Measurements from ENCODE around the gene GCK. TPM values are rescaled to one million over a fixed set of nuclear protein-coding genes. Genes with fewer than 3 reads are reported as not detected.

The GCK gene
- total and polyA plus RNA-seq, 2 donors (not counting 1 experiment from before 2014, with no cell fraction given), result 0.22 to 0.24 TPM

GRCh38 chr7:44237696-44238095 lies 48.5 kb upstream of the GCK start:
- CTCF ChIA-PET, result no interaction called here
- 95% methylated on average over 10 of the region's 10 CpGs for WGBS (ENCODE audit: insufficient coverage)
- peaks cover 3% of the 10 kb centered on the region for H3K27me3 Mint-ChIP-seq
- no peaks in the 10 kb centered on the region for H3K79me2 ChIP-seq (ENCODE audit: control insufficient read depth, insufficient read depth, low read length)
- peaks cover 3% of the 10 kb centered on the region for H3K4me1 Mint-ChIP-seq
- no peaks in the 10 kb centered on the region for H3K9me3 Mint-ChIP-seq (ENCODE audit: insufficient read depth)
- H3K9ac ChIP-seq (ENCODE audit: low read length), result no peak overlapping the region
- POLR2A ChIA-PET, result no interaction called here
- DNase-seq (no peak), ATAC-seq (ENCODE audit: low read depth) (no peak)
- H3K27ac ChIP-seq (ENCODE audit: low read length in 2 of 2), result no peak overlapping the region
- no peaks in the 10 kb centered on the region for H3K27me3 ChIP-seq (replicated peaks in 1 of 4; ENCODE audit: control extremely low read depth in 1 of 4, control insufficient read depth in 3 of 4, insufficient read depth in 4 of 4, low read length in 3 of 4)
- intact Hi-C loops (cut with micrococcal nuclease), result no loop called here
- no peak overlapping the region for H3K4me3 ChIP-seq (ENCODE audit: control extremely low read depth in 1 of 5, extremely low read depth in 1 of 5, insufficient read depth in 1 of 5, low read depth in 2 of 5, low read length in 4 of 5)
- H2AFZ ChIP-seq (ENCODE audit: insufficient read depth, low read depth, low read length, poor library complexity, severe bottlenecking), result no peak overlapping the region
- H3K4me3 Mint-ChIP-seq, result no peak overlapping the region
- peaks cover 3 to 7% of the 10 kb centered on the region in 2 donors for H3K4me1 ChIP-seq (ENCODE audit: control insufficient read depth in 2 of 2, insufficient read depth in 2 of 2, low read length in 2 of 2)
- H3K36me3 ChIP-seq (replicated peaks in 1 of 2; ENCODE audit: control extremely low read depth in 1 of 2, control insufficient read depth in 1 of 2, extremely low read depth in 1 of 2, insufficient read depth in 2 of 2, low read length in 1 of 2), result no peaks in the 10 kb centered on the region
- no peaks in the 10 kb centered on the region for H4K20me1 ChIP-seq (ENCODE audit: control insufficient read depth, insufficient read depth, low read length, poor library complexity, severe bottlenecking)
- no peak overlapping the region for H3K27ac Mint-ChIP-seq
- H3K4me2 ChIP-seq (replicated peaks; ENCODE audit: low read depth, low read length, poor library complexity, severe bottlenecking), result no peak overlapping the region
- TF ChIP-seq EZH2 (IDR thresholded peaks at IDR 0.05; ENCODE audit: borderline replicate concordance, insufficient read depth, low read depth, low read length, poor library complexity, severe bottlenecking) (no peak), CTCF (IDR thresholded peaks at IDR 0.05) (no peak)
- no peaks in the 10 kb centered on the region for H3K9me3 ChIP-seq (ENCODE audit: control extremely low read depth in 1 of 3, control insufficient read depth in 2 of 3, insufficient read depth in 1 of 3, low read length in 2 of 3)

DNA sequence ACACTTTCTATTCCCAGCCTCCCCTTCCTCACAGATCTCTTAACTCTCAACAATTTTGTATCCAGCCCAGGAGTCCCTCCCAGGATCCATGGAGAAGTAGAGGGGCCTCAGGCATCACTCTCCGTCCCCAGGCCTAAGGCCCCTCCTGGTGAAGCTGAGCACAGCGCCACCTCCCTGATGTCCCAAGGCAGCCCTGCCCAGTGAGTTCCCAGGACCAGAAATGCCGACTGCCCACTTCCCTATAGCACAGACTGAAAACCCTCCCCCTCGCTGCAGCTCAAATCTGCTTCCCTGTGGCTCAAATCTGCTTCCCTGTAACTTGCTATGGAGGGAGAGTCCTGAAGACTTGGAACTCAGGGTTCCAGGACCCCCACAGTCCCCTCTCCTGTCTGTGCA lies 47.1 kb upstream of the GCK start:
- Mint-ChIP-seq H3K9me3 (ENCODE audit: insufficient read depth) (no peaks in the 10 kb centered on the region), H3K4me3 (no peak overlapping the region), H3K27me3 (peaks cover 3% of the 10 kb centered on the region), H3K27ac (no peak overlapping the region), H3K4me1 (peaks cover 3% of the 10 kb centered on the region)
- no peaks in the 10 kb centered on the region for H3K9me3 ChIP-seq (ENCODE audit: control extremely low read depth in 1 of 3, control insufficient read depth in 2 of 3, insufficient read depth in 1 of 3, low read length in 2 of 3)
- H3K27ac ChIP-seq (ENCODE audit: low read length in 2 of 2), result no peak overlapping the region
- ATAC-seq (ENCODE audit: low read depth) (no peak), DNase-seq (no peak)
- H3K27me3 ChIP-seq (replicated peaks in 1 of 4; ENCODE audit: control extremely low read depth in 1 of 4, control insufficient read depth in 3 of 4, insufficient read depth in 4 of 4, low read length in 3 of 4), result no peaks in the 10 kb centered on the region
- H4K20me1 ChIP-seq (ENCODE audit: control insufficient read depth, insufficient read depth, low read length, poor library complexity, severe bottlenecking), result no peaks in the 10 kb centered on the region
- no peak overlapping the region for H2AFZ ChIP-seq (ENCODE audit: insufficient read depth, low read depth, low read length, poor library complexity, severe bottlenecking)
- intact Hi-C loops (cut with micrococcal nuclease), result no loop called here
- peaks cover 3 to 6% of the 10 kb centered on the region in 2 donors for H3K4me1 ChIP-seq (ENCODE audit: control insufficient read depth in 2 of 2, insufficient read depth in 2 of 2, low read length in 2 of 2)
- H3K9ac ChIP-seq (ENCODE audit: low read length), result no peak overlapping the region
- no peak overlapping the region for H3K4me3 ChIP-seq (ENCODE audit: control extremely low read depth in 1 of 5, extremely low read depth in 1 of 5, insufficient read depth in 1 of 5, low read depth in 2 of 5, low read length in 4 of 5)
- POLR2A ChIA-PET, result no interaction called here
- 80% methylated on average over 4 of the region's 4 CpGs for WGBS (ENCODE audit: insufficient coverage)
- no peak overlapping the region for H3K4me2 ChIP-seq (replicated peaks; ENCODE audit: low read depth, low read length, poor library complexity, severe bottlenecking)
- no peaks in the 10 kb centered on the region for H3K36me3 ChIP-seq (replicated peaks in 1 of 2; ENCODE audit: control extremely low read depth in 1 of 2, control insufficient read depth in 1 of 2, extremely low read depth in 1 of 2, insufficient read depth in 2 of 2, low read length in 1 of 2)
- no peak for TF ChIP-seq CTCF (IDR thresholded peaks at IDR 0.05)
- TF ChIP-seq EZH2 (IDR thresholded peaks at IDR 0.05; ENCODE audit: borderline replicate concordance, insufficient read depth, low read depth, low read length, poor library complexity, severe bottlenecking), result no peak
- CTCF ChIA-PET, result interaction anchor here (0.6 to 1.2 kb wide), 3 partner anchors 242 to 675 kb away, joined by 3 read pairs; no protein-coding TSS in a partner anchor
- H3K79me2 ChIP-seq (ENCODE audit: control insufficient read depth, insufficient read depth, low read length), result no peaks in the 10 kb centered on the region
